GM19438 (cell line): Measurements from ENCODE around the gene C6orf141.
"Not testable (repeated sequence)": the region's sequence is repeated elsewhere in the genome, so short reads cannot be mapped to it uniquely, and the experiment has no call there.

Experiments
- ATAC-seq: cut with Tn5 transposase; IDR thresholded peaks from one replicate; pipeline ENCODE4 v1.9.1; 2021; ENCODE audit warnings: low read depth; ENCODE audit not compliant: unreplicated experiment

Gene C6orf141

GRCh38 chr6:49565855-49566254, 15.4 kb downstream of the C6orf141 start:
- no peak for ATAC-seq

GRCh38 chr6:49570474-49571079, 20.1 kb downstream of the C6orf141 start:
- no peak for ATAC-seq

GRCh38 chr6:49576618-49577017, 26.1 kb downstream of the C6orf141 start:
- ATAC-seq = no peak

GRCh38 chr6:49579649-49580048, 29.2 kb downstream of the C6orf141 start:
- no peak for ATAC-seq

GRCh38 chr6:49582529-49582928, 32.1 kb downstream of the C6orf141 start:
- ATAC-seq = no peak

- ATAC-seq = not testable (repeated sequence)
Measured at GRCh38 chr6:49587262-49587661, 36.8 kb downstream of the C6orf141 start.
